Measurements from ENCODE around the gene DAAM2.
A peak's percentile ranks its signal among the peaks of the same experiment; 100 is the strongest.

DAAM2 gene

GRCh38 chr6:39930540-39930939 is 138.4 kb downstream of the DAAM2 start:
- Histone ChIP-seq H3K36me3 (replicated peaks in 1 of 2; ENCODE audit: control insufficient read depth in 2 of 2, insufficient read depth in 2 of 2, low read length in 2 of 2) (no peaks in the 10 kb centered on the region), H2BK12ac (ENCODE audit: low read length) (no peak overlapping the region), H3K9me3 (replicated peaks in 1 of 2; ENCODE audit: control insufficient read depth in 2 of 2, insufficient read depth in 1 of 2, low read depth in 1 of 2, low read length in 2 of 2) (peaks cover 0 to 2% of the 10 kb centered on the region in 2 donors), H4K8ac (ENCODE audit: low read depth, low read length) (no peak overlapping the region), H3K14ac (ENCODE audit: low read length) (no peak overlapping the region), H3K18ac (ENCODE audit: low read length) (no peak overlapping the region), H3K4me2 (ENCODE audit: insufficient read depth, low read length, poor library complexity, severe bottlenecking) (no peak overlapping the region), H3K27ac (replicated peaks; ENCODE audit: low read length) (no peak overlapping the region), H2BK5ac (ENCODE audit: low read length) (no peak overlapping the region), H3K4me1 (ENCODE audit: control insufficient read depth in 2 of 2, insufficient read depth in 1 of 2, low read depth in 1 of 2, low read length in 2 of 2) (peaks cover 3 to 12% of the 10 kb centered on the region in 2 donors), H3K4ac (ENCODE audit: low read length) (no peak overlapping the region), H2AK5ac (ENCODE audit: low read depth, low read length) (no peak overlapping the region), H2AFZ (ENCODE audit: low read length) (no peak overlapping the region), H3K9ac (ENCODE audit: low read depth, low read length, poor library complexity) (no peak overlapping the region), H2BK15ac (ENCODE audit: low read length) (no peak overlapping the region), H2BK120ac (ENCODE audit: low read depth, low read length) (no peak overlapping the region), H4K91ac (ENCODE audit: low read depth, low read length, poor library complexity) (no peak overlapping the region), H3K23ac (ENCODE audit: low read depth, low read length, poor library complexity) (no peak overlapping the region), H3K4me3 (ENCODE audit: low read length in 2 of 2) (no peak overlapping the region), H3K79me1 (ENCODE audit: low read depth, low read length) (no peaks in the 10 kb centered on the region), H3K27me3 (ENCODE audit: control insufficient read depth in 3 of 3, insufficient read depth in 3 of 3, low read depth in 1 of 3, low read length in 3 of 3) (peaks cover 0 to 6% (median 0%) of the 10 kb centered on the region in 3 experiments)
- DNase-seq (ENCODE audit: low spot score), result no peak
- WGBS, 2 donors (ENCODE audit: extremely low coverage in 2 of 2, insufficient read length in 2 of 2, insufficient replicate concordance in 1 of 2), result no CpG with 5 or more reads among the region's 4 CpGs

DNA sequence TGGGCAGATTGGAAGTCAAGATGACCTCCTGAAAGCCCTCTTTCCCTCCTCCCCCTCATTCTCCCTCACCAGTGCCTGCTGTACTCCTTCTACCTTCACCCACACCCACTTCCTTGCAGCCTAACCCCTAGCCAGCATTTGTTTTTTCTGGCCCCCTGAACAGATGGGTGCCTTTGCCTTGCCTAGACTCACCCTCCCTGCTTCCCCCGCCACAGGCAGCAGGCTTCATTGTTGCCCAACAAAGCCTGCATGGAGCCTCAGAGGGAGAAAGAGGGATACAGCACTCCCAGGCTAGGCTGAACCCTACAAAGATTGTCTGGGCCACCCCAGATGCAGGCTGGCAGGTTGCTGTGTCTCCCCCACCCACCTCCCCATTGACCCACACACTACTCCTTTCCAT is 139.4 kb downstream of the DAAM2 start:
- peak overlapping the region; percentile 22 for H3K18ac ChIP-seq (ENCODE audit: low read length)
- H2AK5ac ChIP-seq (ENCODE audit: low read depth, low read length), result no peak overlapping the region
- no peak overlapping the region for H3K4me2 ChIP-seq (ENCODE audit: insufficient read depth, low read length, poor library complexity, severe bottlenecking)
- peaks cover 3 to 12% of the 10 kb centered on the region in 2 donors for H3K4me1 ChIP-seq (ENCODE audit: control insufficient read depth in 2 of 2, insufficient read depth in 1 of 2, low read depth in 1 of 2, low read length in 2 of 2)
- H3K36me3 ChIP-seq (replicated peaks in 1 of 2; ENCODE audit: control insufficient read depth in 2 of 2, insufficient read depth in 2 of 2, low read length in 2 of 2), result no peaks in the 10 kb centered on the region
- peaks cover 0 to 2% of the 10 kb centered on the region in 2 donors for H3K9me3 ChIP-seq (replicated peaks in 1 of 2; ENCODE audit: control insufficient read depth in 2 of 2, insufficient read depth in 1 of 2, low read depth in 1 of 2, low read length in 2 of 2)
- H2BK5ac ChIP-seq (ENCODE audit: low read length), result no peak overlapping the region
- no peak overlapping the region for H3K4me3 ChIP-seq (ENCODE audit: low read length in 2 of 2)
- no peak overlapping the region for H3K14ac ChIP-seq (ENCODE audit: low read length)
- peaks cover 0 to 17% (median 0%) of the 10 kb centered on the region in 3 experiments for H3K27me3 ChIP-seq (ENCODE audit: control insufficient read depth in 3 of 3, insufficient read depth in 3 of 3, low read depth in 1 of 3, low read length in 3 of 3)
- WGBS, 2 donors (ENCODE audit: extremely low coverage in 2 of 2, insufficient read length in 2 of 2, insufficient replicate concordance in 1 of 2), result no CpG with 5 or more reads among the region's 1 CpG
- no peak overlapping the region for H4K8ac ChIP-seq (ENCODE audit: low read depth, low read length)
- no peaks in the 10 kb centered on the region for H3K79me1 ChIP-seq (ENCODE audit: low read depth, low read length)
- no peak overlapping the region for H2BK12ac ChIP-seq (ENCODE audit: low read length)
- H2BK15ac ChIP-seq (ENCODE audit: low read length), result no peak overlapping the region
- peak overlapping the region; percentile 55 for H3K9ac ChIP-seq (ENCODE audit: low read depth, low read length, poor library complexity)
- H4K91ac ChIP-seq (ENCODE audit: low read depth, low read length, poor library complexity), result no peak overlapping the region
- no peak overlapping the region for H3K4ac ChIP-seq (ENCODE audit: low read length)
- no peak overlapping the region for H3K27ac ChIP-seq (replicated peaks; ENCODE audit: low read length)
- H2BK120ac ChIP-seq (ENCODE audit: low read depth, low read length), result no peak overlapping the region
- peak overlapping the region; percentile 23 for H3K23ac ChIP-seq (ENCODE audit: low read depth, low read length, poor library complexity)
- H2AFZ ChIP-seq (ENCODE audit: low read length), result no peak overlapping the region
- no peak for DNase-seq (ENCODE audit: low spot score)

DNA sequence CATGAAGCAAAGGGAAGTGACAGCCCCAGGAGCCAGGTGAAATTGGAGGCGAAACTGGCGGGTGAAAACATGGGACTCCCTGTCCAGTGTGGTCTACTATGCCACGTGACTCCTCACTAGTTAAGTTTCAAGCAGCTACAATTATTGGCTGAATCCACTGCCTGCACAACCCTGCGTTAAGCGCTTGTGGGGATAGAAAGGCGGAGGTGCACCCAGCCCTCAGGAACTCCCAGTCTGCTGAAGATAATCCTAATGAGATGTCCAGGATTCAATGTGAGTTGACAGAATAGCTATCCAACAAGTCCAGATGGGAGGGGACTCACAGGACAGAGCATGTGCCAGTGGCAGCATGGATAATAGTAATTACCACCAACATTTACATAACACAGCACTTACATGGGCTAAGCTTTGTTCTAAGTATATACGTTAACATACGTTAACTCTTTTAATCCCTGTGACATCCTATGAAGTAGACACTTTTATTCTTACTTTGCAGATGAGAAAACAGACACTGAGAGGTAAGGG is 140.3 kb downstream of the DAAM2 start:
- Histone ChIP-seq H3K4me1 (ENCODE audit: control insufficient read depth in 2 of 2, insufficient read depth in 1 of 2, low read depth in 1 of 2, low read length in 2 of 2) (peaks cover 3 to 12% of the 10 kb centered on the region in 2 donors), H2BK120ac (ENCODE audit: low read depth, low read length) (no peak overlapping the region), H3K18ac (ENCODE audit: low read length) (no peak overlapping the region), H3K23ac (ENCODE audit: low read depth, low read length, poor library complexity) (no peak overlapping the region), H3K9me3 (replicated peaks in 1 of 2; ENCODE audit: control insufficient read depth in 2 of 2, insufficient read depth in 1 of 2, low read depth in 1 of 2, low read length in 2 of 2) (no peaks in the 10 kb centered on the region), H4K8ac (ENCODE audit: low read depth, low read length) (no peak overlapping the region), H3K27me3 (ENCODE audit: control insufficient read depth in 3 of 3, insufficient read depth in 3 of 3, low read depth in 1 of 3, low read length in 3 of 3) (peaks cover 0 to 17% (median 0%) of the 10 kb centered on the region in 3 experiments), H3K4me3 (ENCODE audit: low read length in 2 of 2) (no peak overlapping the region), H4K91ac (ENCODE audit: low read depth, low read length, poor library complexity) (no peak overlapping the region), H2BK12ac (ENCODE audit: low read length) (no peak overlapping the region), H3K9ac (ENCODE audit: low read depth, low read length, poor library complexity) (no peak overlapping the region), H3K14ac (ENCODE audit: low read length) (no peak overlapping the region), H3K79me1 (ENCODE audit: low read depth, low read length) (no peaks in the 10 kb centered on the region), H2AK5ac (ENCODE audit: low read depth, low read length) (no peak overlapping the region), H2BK5ac (ENCODE audit: low read length) (no peak overlapping the region), H2AFZ (ENCODE audit: low read length) (no peak overlapping the region), H3K36me3 (replicated peaks in 1 of 2; ENCODE audit: control insufficient read depth in 2 of 2, insufficient read depth in 2 of 2, low read length in 2 of 2) (no peaks in the 10 kb centered on the region), H3K4me2 (ENCODE audit: insufficient read depth, low read length, poor library complexity, severe bottlenecking) (no peak overlapping the region), H2BK15ac (ENCODE audit: low read length) (no peak overlapping the region), H3K27ac (replicated peaks; ENCODE audit: low read length) (no peak overlapping the region), H3K4ac (ENCODE audit: low read length) (no peak overlapping the region)
- no CpG with 5 or more reads among the region's 8 CpGs for WGBS, 2 donors (ENCODE audit: extremely low coverage in 2 of 2, insufficient read length in 2 of 2, insufficient replicate concordance in 1 of 2)
- DNase-seq (ENCODE audit: low spot score), result no peak

DNA sequence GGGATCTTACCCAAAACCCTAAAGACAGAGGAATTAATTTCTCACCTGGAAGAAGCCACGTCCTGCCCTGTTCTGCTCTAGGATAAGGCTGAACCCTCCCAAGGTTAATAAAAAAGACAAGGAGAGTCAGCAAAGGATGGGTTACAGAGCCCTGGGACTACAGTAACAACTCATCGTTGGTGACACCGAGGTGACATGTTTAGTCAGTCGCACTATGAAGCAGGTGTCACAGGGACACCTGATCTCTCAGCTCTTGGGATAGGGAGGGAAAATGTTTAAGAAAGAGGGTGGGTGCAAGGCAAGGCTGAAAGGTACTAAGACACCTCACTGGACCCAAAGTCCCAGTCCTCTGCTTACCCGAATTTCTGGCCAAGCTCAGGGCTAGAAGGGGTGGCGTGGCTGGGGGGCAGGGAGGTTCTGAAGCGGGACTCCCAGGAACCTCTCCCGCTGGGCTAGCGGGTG is 141.5 kb downstream of the DAAM2 start:
- Histone ChIP-seq H3K4me1 (ENCODE audit: control insufficient read depth in 2 of 2, insufficient read depth in 1 of 2, low read depth in 1 of 2, low read length in 2 of 2) (peaks cover 4 to 14% of the 10 kb centered on the region in 2 donors), H3K9me3 (replicated peaks in 1 of 2; ENCODE audit: control insufficient read depth in 2 of 2, insufficient read depth in 1 of 2, low read depth in 1 of 2, low read length in 2 of 2) (no peaks in the 10 kb centered on the region), H4K8ac (ENCODE audit: low read depth, low read length) (no peak overlapping the region), H3K4ac (ENCODE audit: low read length) (no peak overlapping the region), H3K79me1 (ENCODE audit: low read depth, low read length) (no peaks in the 10 kb centered on the region), H3K23ac (ENCODE audit: low read depth, low read length, poor library complexity) (no peak overlapping the region), H3K36me3 (replicated peaks in 1 of 2; ENCODE audit: control insufficient read depth in 2 of 2, insufficient read depth in 2 of 2, low read length in 2 of 2) (no peaks in the 10 kb centered on the region), H2AFZ (ENCODE audit: low read length) (peak overlapping the region; percentile 98), H4K91ac (ENCODE audit: low read depth, low read length, poor library complexity) (no peak overlapping the region), H2BK15ac (ENCODE audit: low read length) (no peak overlapping the region), H3K4me2 (ENCODE audit: insufficient read depth, low read length, poor library complexity, severe bottlenecking) (peak overlapping the region; percentile 85), H3K14ac (ENCODE audit: low read length) (peak overlapping the region; percentile 32), H2BK5ac (ENCODE audit: low read length) (no peak overlapping the region), H2BK12ac (ENCODE audit: low read length) (no peak overlapping the region), H2AK5ac (ENCODE audit: low read depth, low read length) (peak overlapping the region; percentile 36), H3K27me3 (ENCODE audit: control insufficient read depth in 3 of 3, insufficient read depth in 3 of 3, low read depth in 1 of 3, low read length in 3 of 3) (peaks cover 0 to 17% (median 0%) of the 10 kb centered on the region in 3 experiments), H2BK120ac (ENCODE audit: low read depth, low read length) (no peak overlapping the region), H3K18ac (ENCODE audit: low read length) (peak overlapping the region; percentile 86), H3K4me3 (ENCODE audit: low read length in 2 of 2) (peak overlapping the region; percentile 63 to 88), H3K9ac (ENCODE audit: low read depth, low read length, poor library complexity) (peak overlapping the region; percentile 88), H3K27ac (replicated peaks; ENCODE audit: low read length) (no peak overlapping the region)
- no CpG with 5 or more reads among the region's 9 CpGs for WGBS, 2 donors (ENCODE audit: extremely low coverage in 2 of 2, insufficient read length in 2 of 2, insufficient replicate concordance in 1 of 2)
- no peak for DNase-seq (ENCODE audit: low spot score)

Data from neuronal stem cell (in vitro differentiated cells).